HCT116 (cell line): ENCODE measurements around the gene HAPLN2.

Experiments
- EZH2phosphoT487 ChIP-seq: fragments of 200-600 bp; IDR thresholded peaks from 2 replicates; pipeline ENCODE4 v1.6.1; 2018; ENCODE audit warnings: antibody characterized with exemption, borderline replicate concordance
- FOSL1 ChIP-seq: IDR thresholded peaks from 2 replicates; pipeline ENCODE4 v1.6.1; 2012; ENCODE audit warnings: low read depth
- POLR2A ChIP-seq: IDR thresholded peaks from 2 replicates; pipeline ENCODE4 v1.7.0; 2011; ENCODE audit warnings: borderline replicate concordance; ENCODE audit not compliant: insufficient read depth, insufficient read length; ENCODE audit errors: extremely low read depth
- SRF ChIP-seq: IDR thresholded peaks from 2 replicates; pipeline ENCODE4 v1.6.1; 2012; ENCODE audit warnings: low read depth
- YY1 ChIP-seq: IDR thresholded peaks from 2 replicates; pipeline ENCODE4 v1.6.1; 2011; ENCODE audit warnings: low read length, low read depth, moderate library complexity, mild to moderate bottlenecking; ENCODE audit not compliant: insufficient replicate concordance; ENCODE audit errors: extremely low read depth
- TF ChIP-seq, protein P1 (sequence below), 3 experiments: fragments of 200-600 bp in 1 of 3; sonication (generic) in 1 of 3; IDR thresholded peaks in 2 of 3; conservative IDR thresholded peaks in 1 of 3; 2 replicates each; pipeline ENCODE4 v1.5.1; 2012 to 2017; ENCODE audit warnings: low read depth in 2 of 3, low read length in 2 of 3, antibody characterized with exemption in 1 of 3, borderline replicate concordance in 1 of 3, control low read depth in 1 of 3, mild to moderate bottlenecking in 1 of 3, mixed read lengths in 1 of 3, mixed run types in 1 of 3, moderate library complexity in 1 of 3; ENCODE audit not compliant: insufficient read depth in 1 of 3

DNA sequence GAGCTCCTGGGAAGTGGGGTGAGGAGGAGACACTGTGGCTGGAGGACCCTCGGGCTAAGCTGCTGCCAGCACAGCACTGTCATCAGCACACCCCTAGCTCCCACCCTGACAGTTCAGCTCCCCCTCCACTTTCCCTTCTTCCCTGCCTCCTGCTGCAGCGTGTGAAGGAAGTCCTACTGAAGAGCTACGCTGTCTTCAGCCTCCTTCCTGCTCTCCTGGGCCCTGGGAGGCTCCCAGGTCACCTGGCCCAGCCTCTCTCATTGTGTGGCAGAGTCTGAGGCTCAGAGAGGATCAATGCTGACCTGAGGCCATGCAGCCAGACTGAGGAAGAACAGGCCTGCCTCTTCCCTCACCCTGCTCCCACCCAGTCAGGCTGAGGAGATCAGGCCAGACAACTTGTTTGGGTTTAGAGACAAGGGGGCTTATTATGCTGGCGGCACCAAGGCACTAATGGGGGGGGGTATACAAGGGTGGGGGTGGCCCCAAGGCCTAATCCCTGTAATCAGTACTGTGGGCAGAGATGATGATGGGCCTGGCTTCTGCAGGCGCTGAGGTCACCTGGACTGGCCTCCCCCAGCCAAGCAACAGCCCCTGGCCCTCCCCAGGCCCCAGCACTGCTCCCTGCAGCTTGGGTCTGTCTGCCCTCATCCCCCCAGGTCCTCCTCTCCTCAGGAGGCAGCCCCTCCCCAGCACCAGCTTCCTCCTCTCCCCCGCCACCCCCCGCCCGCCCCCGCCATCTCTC, 48.9 kb downstream of the HAPLN2 start:
- TF ChIP-seq SRF (no peak), FOSL1 (no peak), POLR2A (no peak), EZH2phosphoT487 (no peak), YY1 (no peak)
- TF ChIP-seq, protein P1, sequence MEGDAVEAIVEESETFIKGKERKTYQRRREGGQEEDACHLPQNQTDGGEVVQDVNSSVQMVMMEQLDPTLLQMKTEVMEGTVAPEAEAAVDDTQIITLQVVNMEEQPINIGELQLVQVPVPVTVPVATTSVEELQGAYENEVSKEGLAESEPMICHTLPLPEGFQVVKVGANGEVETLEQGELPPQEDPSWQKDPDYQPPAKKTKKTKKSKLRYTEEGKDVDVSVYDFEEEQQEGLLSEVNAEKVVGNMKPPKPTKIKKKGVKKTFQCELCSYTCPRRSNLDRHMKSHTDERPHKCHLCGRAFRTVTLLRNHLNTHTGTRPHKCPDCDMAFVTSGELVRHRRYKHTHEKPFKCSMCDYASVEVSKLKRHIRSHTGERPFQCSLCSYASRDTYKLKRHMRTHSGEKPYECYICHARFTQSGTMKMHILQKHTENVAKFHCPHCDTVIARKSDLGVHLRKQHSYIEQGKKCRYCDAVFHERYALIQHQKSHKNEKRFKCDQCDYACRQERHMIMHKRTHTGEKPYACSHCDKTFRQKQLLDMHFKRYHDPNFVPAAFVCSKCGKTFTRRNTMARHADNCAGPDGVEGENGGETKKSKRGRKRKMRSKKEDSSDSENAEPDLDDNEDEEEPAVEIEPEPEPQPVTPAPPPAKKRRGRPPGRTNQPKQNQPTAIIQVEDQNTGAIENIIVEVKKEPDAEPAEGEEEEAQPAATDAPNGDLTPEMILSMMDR (IDR thresholded peaks at IDR 0.05 in 2 of 3, conservative IDR thresholded peaks at IDR 0.05 in 1 of 3; ENCODE audit: borderline replicate concordance in 1 of 3, insufficient read depth in 1 of 3, low read depth in 2 of 3, low read length in 2 of 3): no peak
